CD14-positive monocyte (primary cell): ENCODE results near the gene RIPOR3. TPM values are rescaled to one million over a fixed set of nuclear protein-coding genes. Genes with fewer than 3 reads are reported as not detected.

ENCODE experiments used
- DNase-seq, 3 donors: peaks; one replicate each; pipeline ENCODE4 v3.0.0-alpha.2; 2011 to 2022
- H2AFZ ChIP-seq: 2 replicates; pipeline ENCODE4 v1.6.0; 2012; ENCODE audit warnings: mild to moderate bottlenecking, low read depth, low read length, inconsistent platforms; ENCODE audit not compliant: insufficient read depth, poor library complexity, severe bottlenecking
- H3K27ac ChIP-seq, 2 donors: 1 replicate in 1 of 2; 2 replicates in 1 of 2; pipeline ENCODE4 v1.5.1; 2012 to 2013; ENCODE audit warnings: low read length in 2 of 2, control low read depth in 1 of 2, inconsistent platforms in 1 of 2, low read depth in 1 of 2, mild to moderate bottlenecking in 1 of 2
- H3K27me3 ChIP-seq, 2 donors: one replicate each; pipeline versions ENCODE4 v1.6.0 to v1.6.1; 2011 to 2013; ENCODE audit warnings: low read length in 2 of 2; ENCODE audit not compliant: control insufficient read depth in 2 of 2, insufficient read depth in 2 of 2
- H3K36me3 ChIP-seq, 2 donors: replicated peaks in 1 of 2; 1 replicate in 1 of 2; 2 replicates in 1 of 2; pipeline versions ENCODE4 v1.5.1 to v1.6.1; 2012 to 2013; ENCODE audit warnings: low read length in 2 of 2, control low read depth in 1 of 2, inconsistent platforms in 1 of 2, mild to moderate bottlenecking in 1 of 2; ENCODE audit not compliant: insufficient read depth in 2 of 2, control insufficient read depth in 1 of 2
- H3K4me1 ChIP-seq, 2 donors: 1 replicate in 1 of 2; 2 replicates in 1 of 2; pipeline versions ENCODE4 v1.5.1 to v1.6.1; 2012 to 2013; ENCODE audit warnings: low read length in 2 of 2, control low read depth in 1 of 2, inconsistent platforms in 1 of 2, mild to moderate bottlenecking in 1 of 2, moderate library complexity in 1 of 2; ENCODE audit not compliant: insufficient read depth in 2 of 2, control insufficient read depth in 1 of 2
- H3K4me2 ChIP-seq: replicated peaks from 2 replicates; pipeline ENCODE3; 2012; ENCODE audit warnings: low read length, moderate library complexity, mild to moderate bottlenecking; ENCODE audit not compliant: poor library complexity, severe bottlenecking; ENCODE audit errors: extremely low read depth
- H3K4me3 ChIP-seq, 3 experiments: fragments of 200-600 bp in 1 of 3; sonication (generic) in 1 of 3; replicated peaks in 1 of 3; 1 replicate in 2 of 3; 2 replicates in 1 of 3; pipeline ENCODE4 v1.5.1; 2011 to 2013; ENCODE audit warnings: low read length in 3 of 3, mild to moderate bottlenecking in 3 of 3, control low read depth in 2 of 3, low read depth in 2 of 3, inconsistent platforms in 1 of 3, moderate library complexity in 1 of 3
- H3K79me2 ChIP-seq: 2 replicates; pipeline ENCODE4 v1.6.0; 2012; ENCODE audit warnings: mild to moderate bottlenecking, control low read depth, inconsistent platforms, low read length, moderate library complexity; ENCODE audit not compliant: insufficient read depth
- H3K9ac ChIP-seq: 2 replicates; pipeline ENCODE4 v1.6.0; 2017; ENCODE audit warnings: low read length, mild to moderate bottlenecking; ENCODE audit not compliant: insufficient read depth, poor library complexity, severe bottlenecking
- H3K9me3 ChIP-seq, 2 donors: replicated peaks in 1 of 2; 1 replicate in 1 of 2; 2 replicates in 1 of 2; pipeline versions ENCODE4 v1.5.1 to v1.6.1; 2012 to 2013; ENCODE audit warnings: low read length in 2 of 2, control low read depth in 1 of 2; ENCODE audit not compliant: control insufficient read depth in 1 of 2, insufficient read depth in 1 of 2
- H4K20me1 ChIP-seq: 2 replicates; pipeline ENCODE4 v1.6.0; 2012; ENCODE audit warnings: mild to moderate bottlenecking, low read length, control low read depth, moderate library complexity; ENCODE audit not compliant: insufficient read depth
- H3K27ac Mint-ChIP-seq, 7 donors: one replicate each; pipeline ENCODE4 v1.8.0; 2020; ENCODE audit warnings: mild to moderate bottlenecking in 7 of 7, mixed read lengths in 7 of 7, moderate library complexity in 6 of 7, inconsistent platforms in 2 of 7
- H3K27me3 Mint-ChIP-seq, 3 donors: one replicate each; pipeline ENCODE4 v1.8.0; 2021 to 2022; ENCODE audit warnings: low read depth in 3 of 3, mild to moderate bottlenecking in 3 of 3, mixed read lengths in 3 of 3, moderate library complexity in 3 of 3, inconsistent platforms in 1 of 3
- H3K36me3 Mint-ChIP-seq, 2 donors: one replicate each; pipeline ENCODE4 v1.8.0; 2020; ENCODE audit warnings: mixed read lengths in 2 of 2, inconsistent platforms in 1 of 2, mild to moderate bottlenecking in 1 of 2
- H3K4me1 Mint-ChIP-seq: one replicate; pipeline ENCODE4 v1.8.0; 2020; ENCODE audit warnings: mild to moderate bottlenecking, mixed read lengths
- H3K4me3 Mint-ChIP-seq, 2 donors: one replicate each; pipeline ENCODE4 v1.8.0; 2020; ENCODE audit warnings: mild to moderate bottlenecking in 2 of 2, mixed read lengths in 2 of 2, moderate library complexity in 1 of 2
- H3K9me3 Mint-ChIP-seq, 7 donors: one replicate each; pipeline ENCODE4 v1.8.0; 2020 to 2022; ENCODE audit warnings: mixed read lengths in 7 of 7, mild to moderate bottlenecking in 6 of 7, moderate library complexity in 6 of 7, inconsistent platforms in 2 of 7
- WGBS: methylation state at CpG from one replicate; pipeline ENCODE4 v1.1.5; 2013; ENCODE audit warnings: missing lambda C conversion rate; ENCODE audit not compliant: insufficient coverage; 5-methylcytosine and 5-hydroxymethylcytosine counted together
- intact Hi-C, 2 donors: fragments of 100-400 bp; cut with micrococcal nuclease; formaldehyde crosslinking; loops; one replicate each; pipeline versions ENCODE4 v1.15.0 to v1.15.1; 2023
- polyA plus RNA-seq, 3 donors: library from polyadenylated mRNA; depleted of rRNA in 1 of 3; unstranded in 2 of 3; stranded (reverse) in 1 of 3; fragments of 300-500 nt in 2 of 3; fragments of >200 nt in 1 of 3; fragmentation: Illumina TruSeq in 2 of 3; gene quantifications; 1 replicate in 2 of 3; 2 replicates in 1 of 3; pipeline ENCODE4 v1.2.3, GENCODE V29; 2012 to 2021
- TF ChIP-seq, protein P1 (sequence below): fragments of 200-600 bp; IDR thresholded peaks from one replicate; pipeline ENCODE4 v1.8.0; 2022; ENCODE audit warnings: antibody characterized with exemption, mild to moderate bottlenecking

Gene RIPOR3
- polyA plus RNA-seq, 3 donors, result not detected

DNA sequence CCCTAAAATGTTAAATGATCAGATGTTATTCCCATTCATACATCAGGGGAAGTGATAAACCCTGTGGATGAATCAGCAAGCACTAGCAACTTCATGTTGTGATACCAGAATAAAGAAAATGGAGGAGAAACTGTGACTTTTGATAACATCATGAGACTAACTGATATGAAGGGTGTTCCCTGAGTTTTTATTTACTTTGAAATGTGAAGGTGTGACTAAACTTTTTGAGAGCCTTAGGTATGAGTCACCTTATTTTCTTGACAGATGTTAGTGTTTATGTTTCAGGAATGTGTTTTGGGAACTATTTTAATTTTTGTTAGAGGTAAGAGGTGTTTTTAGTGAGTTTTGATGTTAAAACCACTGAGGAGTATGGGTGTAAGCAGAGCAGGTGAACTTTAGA, 44.5 kb upstream of the RIPOR3 start:
- TF ChIP-seq, protein P1, sequence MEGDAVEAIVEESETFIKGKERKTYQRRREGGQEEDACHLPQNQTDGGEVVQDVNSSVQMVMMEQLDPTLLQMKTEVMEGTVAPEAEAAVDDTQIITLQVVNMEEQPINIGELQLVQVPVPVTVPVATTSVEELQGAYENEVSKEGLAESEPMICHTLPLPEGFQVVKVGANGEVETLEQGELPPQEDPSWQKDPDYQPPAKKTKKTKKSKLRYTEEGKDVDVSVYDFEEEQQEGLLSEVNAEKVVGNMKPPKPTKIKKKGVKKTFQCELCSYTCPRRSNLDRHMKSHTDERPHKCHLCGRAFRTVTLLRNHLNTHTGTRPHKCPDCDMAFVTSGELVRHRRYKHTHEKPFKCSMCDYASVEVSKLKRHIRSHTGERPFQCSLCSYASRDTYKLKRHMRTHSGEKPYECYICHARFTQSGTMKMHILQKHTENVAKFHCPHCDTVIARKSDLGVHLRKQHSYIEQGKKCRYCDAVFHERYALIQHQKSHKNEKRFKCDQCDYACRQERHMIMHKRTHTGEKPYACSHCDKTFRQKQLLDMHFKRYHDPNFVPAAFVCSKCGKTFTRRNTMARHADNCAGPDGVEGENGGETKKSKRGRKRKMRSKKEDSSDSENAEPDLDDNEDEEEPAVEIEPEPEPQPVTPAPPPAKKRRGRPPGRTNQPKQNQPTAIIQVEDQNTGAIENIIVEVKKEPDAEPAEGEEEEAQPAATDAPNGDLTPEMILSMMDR, result no peak
- Mint-ChIP-seq H3K9me3 (peaks cover 0 to 3% (median 0%) of the 10 kb centered on the region in 7 donors), H3K27ac (no peak overlapping the region), H3K4me1 (peaks cover 9% of the 10 kb centered on the region), H3K4me3 (no peak overlapping the region), H3K36me3 (no peaks in the 10 kb centered on the region), H3K27me3 (peaks cover 0 to 19% (median 11%) of the 10 kb centered on the region in 3 donors)
- no peak overlapping the region for H3K27ac ChIP-seq
- H3K27me3 ChIP-seq, result peaks cover 8 to 9% of the 10 kb centered on the region in 2 donors
- H3K9me3 ChIP-seq, result no peaks in the 10 kb centered on the region
- H3K9ac ChIP-seq, result no peak overlapping the region
- no peaks in the 10 kb centered on the region for H3K36me3 ChIP-seq
- H3K4me2 ChIP-seq, result no peak overlapping the region
- intact Hi-C loops, result no loop called here
- H4K20me1 ChIP-seq, result no peaks in the 10 kb centered on the region
- no peak for DNase-seq
- no peak overlapping the region for H3K4me3 ChIP-seq
- H3K79me2 ChIP-seq, result no peaks in the 10 kb centered on the region
- no peak overlapping the region for H2AFZ ChIP-seq
- H3K4me1 ChIP-seq, result peaks cover 5 to 12% of the 10 kb centered on the region in 2 donors

DNA sequence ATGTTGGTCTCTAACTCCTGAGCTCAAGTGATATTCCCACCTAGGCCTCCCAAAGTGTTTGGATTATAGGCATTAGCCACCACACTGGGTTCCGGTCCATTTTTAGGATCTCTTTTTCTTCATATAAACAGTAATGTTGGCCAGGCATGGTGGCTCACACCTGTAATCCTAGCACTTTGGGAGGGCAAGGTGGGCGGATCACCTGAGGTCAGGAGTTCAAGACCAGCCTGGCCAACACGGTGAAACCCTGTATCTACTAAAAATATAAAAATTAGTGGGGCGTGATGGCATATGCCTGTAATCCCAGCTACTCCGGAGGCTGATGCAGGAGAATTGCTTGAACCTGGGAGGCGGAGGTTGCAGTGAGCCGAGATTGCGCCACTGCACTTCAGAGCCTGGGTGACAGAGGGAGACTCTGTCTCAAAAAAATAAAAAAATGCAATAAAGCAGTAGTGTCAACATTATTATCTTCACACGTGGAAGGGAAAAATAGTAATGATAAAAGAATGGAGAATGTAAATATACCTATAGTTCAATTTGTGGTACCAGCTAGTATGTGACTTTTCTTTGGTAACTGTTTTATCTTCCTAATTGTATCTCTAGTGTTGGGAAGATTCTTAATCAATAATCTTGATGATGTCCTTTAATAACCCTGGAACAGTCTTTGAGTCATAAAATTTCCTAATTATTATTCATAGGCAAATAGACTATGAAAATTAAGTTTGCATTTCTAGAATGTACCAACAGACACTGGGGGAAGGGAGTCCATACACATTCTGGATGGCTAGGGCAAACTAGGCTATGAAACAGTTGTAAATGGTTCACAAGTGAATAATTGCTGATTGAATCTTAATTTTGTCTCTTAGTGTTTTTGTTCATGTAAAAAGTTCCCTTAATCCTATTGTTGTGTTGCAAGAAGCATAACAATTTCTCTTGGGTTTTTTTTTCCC, 43.7 kb upstream of the RIPOR3 start:
- H2AFZ ChIP-seq, result no peak overlapping the region
- Mint-ChIP-seq H3K4me3 (no peak overlapping the region), H3K9me3 (peaks cover 0 to 3% (median 0%) of the 10 kb centered on the region in 7 donors), H3K27me3 (peaks cover 3 to 25% (median 11%) of the 10 kb centered on the region in 3 donors), H3K36me3 (no peaks in the 10 kb centered on the region), H3K27ac (no peak overlapping the region), H3K4me1 (peaks cover 13% of the 10 kb centered on the region)
- H3K27me3 ChIP-seq, result peaks cover 8 to 9% of the 10 kb centered on the region in 2 donors
- intact Hi-C loops, result no loop called here
- no peak overlapping the region for H3K9ac ChIP-seq
- TF ChIP-seq, protein P1, result no peak
- no peaks in the 10 kb centered on the region for H4K20me1 ChIP-seq
- H3K4me2 ChIP-seq, result no peak overlapping the region
- no peak overlapping the region for H3K4me3 ChIP-seq
- no peaks in the 10 kb centered on the region for H3K79me2 ChIP-seq
- no peak overlapping the region for H3K27ac ChIP-seq
- 94% methylated on average over 3 of the region's 9 CpGs for WGBS
- no peak for DNase-seq
- H3K9me3 ChIP-seq, result no peaks in the 10 kb centered on the region
- no peaks in the 10 kb centered on the region for H3K36me3 ChIP-seq
- H3K4me1 ChIP-seq, result peaks cover 12 to 19% of the 10 kb centered on the region in 2 donors
